Mesendoderm (in vitro differentiated cells): Measurements from ENCODE around the gene CREB5.

Source experiments
- DNase-seq: peaks from one replicate; pipeline ENCODE4 v3.0.0; 2013
- H2AK5ac ChIP-seq: 2 replicates; pipeline ENCODE4 v1.6.1; 2013; ENCODE audit warnings: low read length, inconsistent platforms
- H2BK120ac ChIP-seq: 2 replicates; pipeline ENCODE4 v1.6.1; 2013; ENCODE audit warnings: low read depth, mild to moderate bottlenecking, low read length, moderate library complexity, mixed read lengths
- H2BK15ac ChIP-seq: replicated peaks from 2 replicates; pipeline ENCODE4 v1.6.1; 2013; ENCODE audit warnings: low read depth, mild to moderate bottlenecking, moderate library complexity
- H2BK5ac ChIP-seq: 2 replicates; pipeline ENCODE4 v1.6.1; 2013; ENCODE audit warnings: low read length, inconsistent platforms
- H3K18ac ChIP-seq: 2 replicates; pipeline ENCODE4 v1.6.1; 2013; ENCODE audit warnings: mild to moderate bottlenecking, low read length, mixed read lengths
- H3K23ac ChIP-seq: one replicate; pipeline ENCODE4 v1.6.1; 2013; ENCODE audit warnings: low read length
- H3K27ac ChIP-seq: 2 replicates; pipeline ENCODE4 v1.5.1; 2013; ENCODE audit warnings: low read depth, mild to moderate bottlenecking, inconsistent platforms, low read length, moderate library complexity
- H3K27me3 ChIP-seq: 2 replicates; pipeline ENCODE4 v1.6.1; 2013; ENCODE audit warnings: low read length, control low read depth, mild to moderate bottlenecking, inconsistent platforms; ENCODE audit not compliant: insufficient read depth, poor library complexity
- H3K36me3 ChIP-seq: 2 replicates; pipeline ENCODE4 v1.6.1; 2013; ENCODE audit warnings: low read length, inconsistent platforms; ENCODE audit not compliant: control insufficient read depth, insufficient read depth
- H3K4ac ChIP-seq: one replicate; pipeline ENCODE4 v1.6.1; 2013; ENCODE audit warnings: low read depth, mild to moderate bottlenecking, low read length, moderate library complexity
- H3K4me1 ChIP-seq: 2 replicates; pipeline ENCODE4 v1.6.1; 2013; ENCODE audit warnings: low read depth, low read length, inconsistent platforms; ENCODE audit not compliant: control insufficient read depth
- H3K4me2 ChIP-seq: 2 replicates; pipeline ENCODE4 v1.6.1; 2013; ENCODE audit warnings: low read length
- H3K4me3 ChIP-seq: 2 replicates; pipeline ENCODE4 v1.5.1; 2013; ENCODE audit warnings: mild to moderate bottlenecking, low read length
- H3K56ac ChIP-seq: one replicate; pipeline ENCODE4 v1.6.1; 2013; ENCODE audit warnings: low read length
- H3K79me1 ChIP-seq: 2 replicates; pipeline ENCODE4 v1.6.1; 2013; ENCODE audit warnings: low read length, inconsistent platforms
- H3K79me2 ChIP-seq: 2 replicates; pipeline ENCODE4 v1.6.1; 2013; ENCODE audit warnings: mild to moderate bottlenecking, low read length; ENCODE audit not compliant: control insufficient read depth, insufficient read depth
- H3K9ac ChIP-seq: 2 replicates; pipeline ENCODE4 v1.6.1; 2013; ENCODE audit warnings: low read length, inconsistent platforms
- H4K5ac ChIP-seq: one replicate; pipeline ENCODE4 v1.6.1; 2013; ENCODE audit warnings: low read length
- H4K8ac ChIP-seq: one replicate; pipeline ENCODE4 v1.6.1; 2013; ENCODE audit warnings: low read depth, mild to moderate bottlenecking, control low read depth, low read length, moderate library complexity
- WGBS: extraction: QIAGEN DNeasy Blood & Tissue Kit; methylation state at CpG from one replicate; pipeline ENCODE4 v1.1.7; 2013; ENCODE audit warnings: low lambda C conversion rate, missing lambda C conversion rate; ENCODE audit not compliant: insufficient coverage; ENCODE audit errors: extremely low coverage; 5-methylcytosine and 5-hydroxymethylcytosine counted together

The CREB5 gene

DNA sequence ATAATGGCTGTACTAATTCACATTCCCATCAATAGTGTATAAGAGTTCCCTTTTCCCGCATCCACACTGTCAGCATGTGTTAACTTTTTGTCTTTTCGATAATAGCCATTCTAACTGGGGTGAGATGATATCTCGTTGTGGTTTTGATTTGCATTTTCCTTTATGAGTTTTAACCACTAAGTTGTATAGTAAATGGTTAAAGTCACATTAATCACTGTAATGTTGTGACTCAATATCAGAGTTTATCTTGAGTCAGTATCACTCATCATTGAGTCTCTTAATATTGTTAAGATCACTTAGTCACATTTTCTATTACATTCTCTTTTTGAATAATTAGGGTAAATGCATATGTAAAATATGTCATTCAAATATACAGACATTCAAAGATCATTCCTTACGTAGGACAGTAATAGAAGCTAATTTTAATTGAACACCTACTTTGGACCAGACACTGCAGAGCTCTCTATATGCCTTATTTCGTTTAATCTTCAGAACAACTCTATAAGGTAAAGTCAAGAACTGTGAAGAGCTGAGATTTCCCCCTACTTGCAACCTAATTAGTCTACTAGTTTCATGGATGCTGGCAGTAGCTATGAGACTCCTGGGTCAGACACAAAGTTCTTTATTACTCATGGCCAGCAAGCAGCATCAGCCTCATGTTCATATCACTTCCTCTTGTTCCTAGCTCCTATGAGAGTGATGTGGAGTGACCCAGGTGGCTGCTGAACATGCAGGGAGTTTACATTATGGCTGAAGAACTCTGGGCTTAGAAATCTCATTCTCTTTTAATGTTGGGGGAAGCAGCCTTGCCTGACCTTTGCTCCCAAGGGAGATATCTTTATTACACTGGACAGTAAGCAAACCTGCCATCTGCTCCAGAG, 30.5 kb downstream of the CREB5 start:
- H3K18ac ChIP-seq = no peak overlapping the region
- H3K36me3 ChIP-seq = no peaks in the 10 kb centered on the region
- H3K27ac ChIP-seq = no peak overlapping the region
- no peaks in the 10 kb centered on the region for H3K79me2 ChIP-seq
- no peak overlapping the region for H3K56ac ChIP-seq
- H3K9ac ChIP-seq = no peak overlapping the region
- no peak overlapping the region for H2BK5ac ChIP-seq
- H4K5ac ChIP-seq = no peak overlapping the region
- H3K27me3 ChIP-seq = no peaks in the 10 kb centered on the region
- no peaks in the 10 kb centered on the region for H3K4me1 ChIP-seq
- no peak overlapping the region for H4K8ac ChIP-seq
- no peak overlapping the region for H3K4me3 ChIP-seq
- no peak overlapping the region for H3K4ac ChIP-seq
- WGBS = no CpG with 5 or more reads among the region's 5 CpGs
- H2BK120ac ChIP-seq = no peak overlapping the region
- no peak overlapping the region for H3K4me2 ChIP-seq
- DNase-seq = no peak
- H3K79me1 ChIP-seq = no peaks in the 10 kb centered on the region
- no peak overlapping the region for H2BK15ac ChIP-seq
- no peak overlapping the region for H3K23ac ChIP-seq
- H2AK5ac ChIP-seq = no peak overlapping the region

DNA sequence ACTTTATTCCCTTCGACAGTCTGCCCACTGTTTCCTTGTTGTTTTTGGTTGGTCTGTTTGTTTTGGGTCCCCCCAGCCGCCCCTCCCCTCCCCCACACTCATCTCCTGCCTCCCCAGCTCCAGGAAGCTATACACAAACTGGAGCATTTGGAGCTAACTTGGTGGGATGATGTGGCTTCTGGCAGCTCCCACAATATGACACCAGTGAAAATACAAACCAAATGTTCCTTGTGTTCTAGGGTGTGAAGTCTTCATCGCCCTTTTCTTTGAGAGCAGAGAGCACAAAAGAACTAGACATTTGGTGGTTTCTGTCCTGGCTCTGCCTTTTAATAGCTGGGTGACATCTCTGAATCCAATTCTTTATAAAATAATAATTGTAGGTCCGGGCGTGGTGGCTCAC, 33.8 kb downstream of the CREB5 start:
- WGBS = no CpG with 5 or more reads among the region's 5 CpGs
- Histone ChIP-seq H2BK120ac (no peak overlapping the region), H2BK5ac (no peak overlapping the region), H3K27ac (no peak overlapping the region), H3K79me1 (no peaks in the 10 kb centered on the region), H2AK5ac (no peak overlapping the region), H3K4ac (no peak overlapping the region), H2BK15ac (no peak overlapping the region), H3K23ac (no peak overlapping the region), H4K5ac (no peak overlapping the region), H3K36me3 (no peaks in the 10 kb centered on the region), H3K4me3 (no peak overlapping the region), H4K8ac (no peak overlapping the region), H3K9ac (no peak overlapping the region), H3K79me2 (no peaks in the 10 kb centered on the region), H3K56ac (no peak overlapping the region), H3K4me2 (no peak overlapping the region), H3K4me1 (no peaks in the 10 kb centered on the region), H3K27me3 (no peaks in the 10 kb centered on the region), H3K18ac (no peak overlapping the region)
- no peak for DNase-seq

DNA sequence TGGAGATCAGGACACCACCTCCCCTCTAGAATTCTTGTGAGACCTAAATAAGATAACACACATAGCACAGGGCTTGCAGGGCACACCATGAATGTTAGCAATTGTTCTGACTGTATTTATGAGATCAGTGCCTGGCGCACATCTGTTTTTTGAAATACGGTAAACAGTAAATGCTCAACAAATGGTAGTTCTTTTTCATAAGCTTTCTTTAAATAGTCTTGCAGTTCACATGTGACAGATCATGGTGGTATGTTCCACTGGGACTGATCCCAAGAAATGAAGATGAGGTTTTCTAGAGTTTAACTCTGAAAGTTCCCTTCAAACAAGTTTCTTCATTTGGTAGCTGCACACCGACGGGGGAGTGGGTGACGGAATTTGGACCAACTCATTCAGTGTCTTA, 34.8 kb downstream of the CREB5 start:
- no peak overlapping the region for H3K27ac ChIP-seq
- no peak overlapping the region for H3K9ac ChIP-seq
- H3K4me3 ChIP-seq = no peak overlapping the region
- H3K23ac ChIP-seq = no peak overlapping the region
- H3K56ac ChIP-seq = no peak overlapping the region
- WGBS = no CpG with 5 or more reads among the region's 5 CpGs
- H4K5ac ChIP-seq = no peak overlapping the region
- no peak overlapping the region for H2BK15ac ChIP-seq
- H3K4me2 ChIP-seq = no peak overlapping the region
- no peak overlapping the region for H2AK5ac ChIP-seq
- no peak overlapping the region for H4K8ac ChIP-seq
- no peak overlapping the region for H2BK5ac ChIP-seq
- no peaks in the 10 kb centered on the region for H3K27me3 ChIP-seq
- H3K79me1 ChIP-seq = no peaks in the 10 kb centered on the region
- H3K18ac ChIP-seq = no peak overlapping the region
- no peak for DNase-seq
- H2BK120ac ChIP-seq = no peak overlapping the region
- H3K4me1 ChIP-seq = no peaks in the 10 kb centered on the region
- H3K79me2 ChIP-seq = no peaks in the 10 kb centered on the region
- H3K4ac ChIP-seq = no peak overlapping the region
- H3K36me3 ChIP-seq = no peaks in the 10 kb centered on the region

DNA sequence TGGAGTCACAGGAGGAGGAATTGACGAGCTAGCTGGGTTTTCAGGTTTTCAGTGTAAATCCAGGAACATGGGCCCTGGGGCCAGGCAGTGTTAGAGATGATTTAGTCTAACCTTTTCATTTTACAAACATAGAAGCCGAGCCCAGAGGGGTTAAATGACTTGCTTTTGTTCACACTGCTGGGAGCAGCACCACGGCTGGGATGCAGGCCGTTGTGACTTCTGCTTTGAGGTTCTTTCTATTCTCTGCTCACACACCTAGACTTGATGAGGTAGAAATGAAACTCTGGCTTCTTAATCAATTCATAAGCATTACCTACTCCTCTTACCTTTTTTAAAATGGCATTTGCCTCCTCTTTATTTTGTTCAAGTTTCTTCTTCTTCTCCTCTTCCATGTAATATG, 36.4 kb downstream of the CREB5 start:
- no peak overlapping the region for H4K8ac ChIP-seq

DNA sequence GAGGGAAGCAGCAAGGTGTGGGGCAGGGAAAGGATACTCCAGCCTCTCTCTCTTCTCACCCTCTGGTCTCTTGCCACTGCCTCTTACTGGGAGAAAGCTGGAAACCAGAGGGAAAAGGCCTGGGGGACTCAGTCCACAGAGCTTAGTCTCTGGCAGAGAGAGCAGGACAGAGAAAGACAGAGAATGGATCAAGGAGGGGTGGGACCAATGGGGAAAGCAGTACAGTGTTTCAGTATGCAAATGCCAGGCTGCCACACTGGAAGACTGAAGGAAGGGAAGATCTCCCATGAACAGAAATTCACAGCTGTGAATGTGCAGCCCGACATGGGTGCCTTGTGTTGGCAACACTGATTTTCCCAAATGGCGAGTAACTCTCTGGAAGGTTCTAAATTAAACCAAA, 40.4 kb downstream of the CREB5 start:
- Histone ChIP-seq H2BK15ac (no peak overlapping the region), H2AK5ac (no peak overlapping the region), H3K4me1 (peaks cover 2% of the 10 kb centered on the region), H3K27ac (no peak overlapping the region), H3K56ac (no peak overlapping the region), H4K5ac (no peak overlapping the region), H2BK120ac (no peak overlapping the region), H3K4me3 (no peak overlapping the region), H3K23ac (no peak overlapping the region), H3K9ac (no peak overlapping the region), H3K27me3 (no peaks in the 10 kb centered on the region), H4K8ac (no peak overlapping the region), H3K79me2 (no peaks in the 10 kb centered on the region), H3K4ac (no peak overlapping the region), H3K18ac (no peak overlapping the region), H3K36me3 (no peaks in the 10 kb centered on the region), H2BK5ac (no peak overlapping the region), H3K4me2 (no peak overlapping the region), H3K79me1 (no peaks in the 10 kb centered on the region)
- no peak for DNase-seq
- WGBS = no CpG with 5 or more reads among the region's 2 CpGs

More for the DNA sequence above, 36.4 kb downstream of the CREB5 start:
- Histone ChIP-seq H3K36me3 (no peaks in the 10 kb centered on the region), H3K4me1 (no peaks in the 10 kb centered on the region), H4K5ac (no peak overlapping the region), H3K9ac (no peak overlapping the region), H2BK15ac (no peak overlapping the region), H3K4me2 (no peak overlapping the region), H3K27me3 (no peaks in the 10 kb centered on the region), H3K56ac (no peak overlapping the region), H3K4ac (no peak overlapping the region), H2AK5ac (no peak overlapping the region), H3K79me2 (no peaks in the 10 kb centered on the region), H3K4me3 (no peak overlapping the region), H3K23ac (no peak overlapping the region), H3K18ac (no peak overlapping the region), H2BK120ac (no peak overlapping the region), H3K79me1 (no peaks in the 10 kb centered on the region), H2BK5ac (no peak overlapping the region), H3K27ac (no peak overlapping the region)
- no peak for DNase-seq
- no CpG with 5 or more reads among the region's 4 CpGs for WGBS

DNA sequence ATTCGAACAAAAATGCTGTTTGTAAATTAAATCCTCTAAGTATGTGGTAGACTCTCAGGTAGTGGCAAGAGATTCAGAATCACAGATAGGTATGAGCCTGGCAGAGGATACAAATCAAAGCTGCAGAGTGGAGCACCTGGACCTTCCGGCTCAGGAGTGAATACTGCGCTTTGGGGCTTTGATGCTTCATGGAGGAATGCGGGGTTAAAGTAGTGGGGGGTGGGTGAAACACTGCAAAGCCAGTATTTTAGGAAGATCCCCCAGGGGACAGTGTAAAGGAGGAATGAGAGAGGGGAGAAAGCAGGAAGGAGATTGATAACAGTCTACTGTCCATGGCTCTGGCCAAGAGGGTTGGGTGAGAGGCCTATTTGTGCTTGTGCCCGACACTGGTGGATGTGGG, 43.2 kb downstream of the CREB5 start:
- H3K27ac ChIP-seq = no peak overlapping the region

More for the DNA sequence above, 43.2 kb downstream of the CREB5 start:
- H2BK5ac ChIP-seq = no peak overlapping the region
- no CpG with 5 or more reads among the region's 5 CpGs for WGBS
- no peak overlapping the region for H3K23ac ChIP-seq
- DNase-seq = no peak
- H2AK5ac ChIP-seq = no peak overlapping the region
- H3K56ac ChIP-seq = no peak overlapping the region
- H3K4me3 ChIP-seq = no peak overlapping the region
- H3K79me2 ChIP-seq = no peaks in the 10 kb centered on the region
- H3K79me1 ChIP-seq = no peaks in the 10 kb centered on the region
- H3K18ac ChIP-seq = no peak overlapping the region
- H2BK120ac ChIP-seq = no peak overlapping the region
- H3K9ac ChIP-seq = no peak overlapping the region
- H3K4ac ChIP-seq = no peak overlapping the region
- no peak overlapping the region for H2BK15ac ChIP-seq
- peaks cover 2% of the 10 kb centered on the region for H3K4me1 ChIP-seq
- no peaks in the 10 kb centered on the region for H3K36me3 ChIP-seq
- H3K4me2 ChIP-seq = no peak overlapping the region
- H3K27me3 ChIP-seq = no peaks in the 10 kb centered on the region
- no peak overlapping the region for H4K5ac ChIP-seq
- no peak overlapping the region for H4K8ac ChIP-seq
